Kidney epithelial cell (primary cell): Measurements from ENCODE around the gene CSAD. TPM values are rescaled to one million over a fixed set of nuclear protein-coding genes. Genes with fewer than 3 reads are reported as not detected.
"Not testable (repeated sequence)": the region's sequence is repeated elsewhere in the genome, so short reads cannot be mapped to it uniquely, and the experiment has no call there.

ENCODE experiments used
- DNase-seq: peaks from one replicate; pipeline ENCODE4 v3.0.0-alpha.2; 2010; ENCODE audit warnings: low read depth
- H3K27me3 ChIP-seq: 2 replicates; pipeline ENCODE4 v1.6.0; 2011; ENCODE audit warnings: low read length; ENCODE audit not compliant: control insufficient read depth, insufficient read depth
- H3K36me3 ChIP-seq: 2 replicates; pipeline ENCODE4 v1.5.1; 2011; ENCODE audit warnings: low read length; ENCODE audit not compliant: control insufficient read depth, insufficient read depth
- H3K4me3 ChIP-seq: 2 replicates; pipeline ENCODE4 v1.5.1; 2011; ENCODE audit warnings: low read depth, mild to moderate bottlenecking, control low read depth, low read length
- CTCF ChIP-seq: IDR thresholded peaks from 2 replicates; pipeline ENCODE4 v1.5.1; 2011; ENCODE audit warnings: mild to moderate bottlenecking, moderate library complexity, low read length, control low read depth, inconsistent platforms; ENCODE audit not compliant: insufficient read depth, poor library complexity, severe bottlenecking
- total RNA-seq: library from RNA; depleted of rRNA; stranded (reverse); fragments of >200 nt; gene quantifications from 2 replicates; pipeline ENCODE4 v1.2.3, GENCODE V29; 2015

CSAD gene
- total RNA-seq, 1 donor from 2014 or later, result 9.1 TPM

GRCh38 chr12:53113136-53113705 lies 67.5 kb downstream of the CSAD start:
- no peaks in the 10 kb centered on the region for H3K36me3 ChIP-seq
- TF ChIP-seq CTCF, result no peak
- DNase-seq, result no peak
- H3K4me3 ChIP-seq, result no peak overlapping the region
- H3K27me3 ChIP-seq, result no peaks in the 10 kb centered on the region

- not testable (repeated sequence) for H3K4me3 ChIP-seq, H3K36me3 ChIP-seq, DNase-seq, H3K27me3 ChIP-seq
Observed at GRCh38 chr12:53112431-53112830, 68.3 kb downstream of the CSAD start.

Other genes starting within 250 kb of the CSAD start
- 1,751 and 1,904 TPM in 2 replicates for gene KRT18, start 231.8 kb downstream of the CSAD start, total RNA-seq
- gene EIF4B, start 174.5 kb downstream of the CSAD start, total RNA-seq, result 484 and 526 TPM in 2 replicates
- 3.8 and 10.1 TPM in 2 replicates for gene TNS2, start 130.9 kb downstream of the CSAD start, total RNA-seq
- 32.0 and 32.3 TPM in 2 replicates for gene SPRYD3, start 101.5 kb downstream of the CSAD start, total RNA-seq
- 21.4 and 33.7 TPM in 2 replicates for gene IGFBP6, start 83.3 kb downstream of the CSAD start, total RNA-seq
- gene SOAT2, start 77.4 kb downstream of the CSAD start, total RNA-seq, result 0.07 TPM in 1 of 2 replicates, not detected in the other
- gene ZNF740, start 203 bp downstream of the CSAD start, total RNA-seq, result 9.1 and 9.9 TPM in 2 replicates
- 0.75 and 1.6 TPM in 2 replicates for gene ITGB7, start 26.3 kb upstream of the CSAD start, total RNA-seq
- 6.1 and 6.9 TPM in 2 replicates for gene RARG, start 51.3 kb upstream of the CSAD start, total RNA-seq
- 2.2 and 4.0 TPM in 2 replicates for gene ESPL1, start 87.4 kb upstream of the CSAD start, total RNA-seq
- 291 and 301 TPM in 2 replicates for gene PFDN5, start 114.6 kb upstream of the CSAD start, total RNA-seq
- 73.1 and 75.3 TPM in 2 replicates for gene MYG1, start 118.8 kb upstream of the CSAD start, total RNA-seq
- 56.3 and 62.3 TPM in 2 replicates for gene AAAS, start 140.7 kb upstream of the CSAD start, total RNA-seq
- gene SP7, start 155.4 kb upstream of the CSAD start, total RNA-seq, result not detected in 2 replicates
- gene SP1, start 199.3 kb upstream of the CSAD start, total RNA-seq, result 57.3 and 63.9 TPM in 2 replicates
- gene AMHR2, start 242.9 kb upstream of the CSAD start, total RNA-seq, result not detected in 2 replicates